Measurements from ENCODE around the gene SLC17A2. TPM values are rescaled to one million over a fixed set of nuclear protein-coding genes. Genes with fewer than 3 reads are reported as not detected.

SLC17A2 gene, protein sequence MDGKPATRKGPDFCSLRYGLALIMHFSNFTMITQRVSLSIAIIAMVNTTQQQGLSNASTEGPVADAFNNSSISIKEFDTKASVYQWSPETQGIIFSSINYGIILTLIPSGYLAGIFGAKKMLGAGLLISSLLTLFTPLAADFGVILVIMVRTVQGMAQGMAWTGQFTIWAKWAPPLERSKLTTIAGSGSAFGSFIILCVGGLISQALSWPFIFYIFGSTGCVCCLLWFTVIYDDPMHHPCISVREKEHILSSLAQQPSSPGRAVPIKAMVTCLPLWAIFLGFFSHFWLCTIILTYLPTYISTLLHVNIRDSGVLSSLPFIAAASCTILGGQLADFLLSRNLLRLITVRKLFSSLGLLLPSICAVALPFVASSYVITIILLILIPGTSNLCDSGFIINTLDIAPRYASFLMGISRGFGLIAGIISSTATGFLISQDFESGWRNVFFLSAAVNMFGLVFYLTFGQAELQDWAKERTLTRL
- not detected in 2 replicates for total RNA-seq
- long read RNA-seq = 0 reads

DNA sequence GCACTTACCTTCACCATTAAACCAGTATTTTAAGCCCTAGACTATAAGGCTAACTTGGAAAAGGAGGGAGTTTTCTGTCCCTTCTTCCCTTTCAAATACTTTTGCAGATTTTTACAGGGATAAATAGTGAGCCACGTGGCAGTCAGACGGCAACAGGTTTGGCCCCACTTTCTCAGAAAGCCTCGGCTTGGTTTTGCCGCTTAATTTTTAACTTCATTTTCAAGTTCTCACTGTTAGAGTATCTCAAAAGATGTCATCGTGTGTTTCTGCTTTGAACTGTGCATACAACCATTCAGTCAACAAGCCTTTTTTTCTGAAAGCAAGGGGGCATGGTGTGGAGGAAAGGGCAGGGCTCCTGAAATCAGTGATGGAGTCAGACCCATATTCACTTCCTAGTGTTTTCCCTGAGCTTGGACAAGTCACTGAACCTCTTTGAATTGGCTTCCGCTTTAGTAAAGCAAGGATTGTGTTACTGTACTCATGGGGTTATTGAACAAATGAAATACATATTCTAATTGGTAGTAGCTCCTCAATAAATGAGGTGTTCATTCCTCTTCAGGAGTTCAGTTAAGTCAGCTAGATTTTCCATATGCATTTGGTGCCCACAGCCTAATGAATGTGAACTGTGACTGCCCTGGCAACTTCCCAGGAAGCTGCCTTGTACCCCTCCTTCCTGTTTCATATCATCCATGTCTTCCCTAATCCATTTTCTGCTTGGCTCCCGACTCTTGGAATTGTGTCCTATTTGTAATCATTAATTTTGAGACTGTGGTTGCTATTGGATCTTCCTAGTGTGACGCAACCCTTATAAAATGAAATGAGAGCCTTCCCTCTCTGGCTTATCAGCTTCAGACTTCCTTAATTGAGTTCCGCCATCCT lies at the start of gene SLC17A2:
Gene SLC17A2 (minus strand): TSS at position 160 of the 879 bp plus-strand sequence. CDS start 4,895 bp downstream, outside the sequence.
- Mint-ChIP-seq H3K36me3 (ENCODE audit: insufficient read depth) (no peaks in the 10 kb centered on the region), H3K4me3 (ENCODE audit: low read depth) (no peak within 1 kb of the TSS), H3K9me3 (ENCODE audit: low read depth) (no peaks in the 10 kb centered on the region), H3K27ac (no peak within 1 kb of the TSS), H3K27me3 (peaks cover 9% of the 10 kb centered on the region), H3K4me1 (ENCODE audit: low read depth) (peaks cover 19% of the 10 kb centered on the region)
- no peak for DNase-seq (ENCODE audit: low spot score, unreplicated experiment)
- no peak for TF ChIP-seq CTCF (IDR thresholded peaks at IDR 0.05; ENCODE audit: unreplicated experiment)

DNA sequence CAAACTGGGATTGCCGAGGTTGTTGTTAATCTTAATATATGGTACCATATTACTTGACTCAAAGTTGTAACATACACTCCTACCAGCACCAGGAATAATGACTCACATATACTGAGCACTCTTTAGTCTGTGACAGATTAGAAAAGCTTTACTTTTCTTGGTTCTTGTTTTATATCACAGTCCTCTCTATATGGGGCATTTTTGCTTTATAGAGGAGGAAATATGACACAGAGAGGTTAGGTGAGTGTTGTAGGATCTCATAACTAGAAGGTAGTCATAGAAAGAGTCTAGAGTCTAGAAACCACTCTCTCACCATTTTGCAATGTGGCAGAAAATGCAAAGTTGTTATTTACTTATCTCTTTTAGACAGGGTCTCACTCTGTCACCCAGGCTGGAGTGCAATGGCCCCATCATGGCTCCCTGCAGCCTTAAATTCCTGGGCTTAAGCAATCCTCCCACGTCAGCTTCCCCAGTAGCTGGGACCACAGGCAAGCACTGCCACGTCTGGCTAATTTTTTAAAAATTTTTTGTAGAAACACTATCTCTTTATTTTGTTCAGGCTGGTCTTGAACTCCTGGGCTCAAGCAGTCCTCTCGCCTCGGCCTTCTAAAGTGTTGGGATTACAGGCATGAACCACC lies 45.6 kb upstream of the SLC17A2 start:
- no peak for DNase-seq (ENCODE audit: low spot score, unreplicated experiment)
- Mint-ChIP-seq H3K27ac (no peak overlapping the region), H3K36me3 (ENCODE audit: insufficient read depth) (peaks cover 10% of the 10 kb centered on the region), H3K4me3 (ENCODE audit: low read depth) (no peak overlapping the region), H3K27me3 (no peaks in the 10 kb centered on the region), H3K9me3 (ENCODE audit: low read depth) (no peaks in the 10 kb centered on the region), H3K4me1 (ENCODE audit: low read depth) (peaks cover 18% of the 10 kb centered on the region)
- TF ChIP-seq CTCF (IDR thresholded peaks at IDR 0.05; ENCODE audit: unreplicated experiment) = no peak

DNA sequence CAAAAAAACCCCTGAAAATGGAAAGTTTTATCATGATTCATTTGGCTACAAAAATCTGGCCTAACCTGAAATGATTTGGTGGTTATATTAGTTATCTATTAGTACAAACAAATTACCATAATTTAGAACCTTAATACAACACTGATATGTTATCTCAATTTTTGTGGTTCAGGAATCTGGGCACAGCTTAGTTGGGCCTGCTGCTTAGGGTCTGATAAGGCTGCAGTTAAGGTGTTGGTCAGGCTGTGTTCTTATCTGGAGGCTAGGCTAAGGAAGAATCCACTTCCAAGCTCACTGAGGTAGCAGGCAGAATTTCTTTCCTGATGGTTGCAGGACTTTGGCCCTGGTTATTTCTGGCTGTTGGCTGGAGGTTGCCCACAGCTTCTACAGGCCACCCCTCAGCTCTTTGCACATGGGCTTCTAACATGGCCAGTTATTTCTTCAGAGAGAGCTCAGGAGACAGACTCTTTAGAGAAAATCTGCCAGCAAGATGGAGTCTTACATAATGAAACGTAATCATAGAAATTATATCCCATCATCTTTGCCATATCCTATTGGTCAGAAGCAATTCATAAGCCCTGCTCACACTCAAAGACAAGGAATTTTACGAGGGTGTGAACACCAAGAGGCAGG lies 43.5 kb upstream of the SLC17A2 start:
- Mint-ChIP-seq H3K36me3 (ENCODE audit: insufficient read depth) (peaks cover 18% of the 10 kb centered on the region), H3K27me3 (no peaks in the 10 kb centered on the region), H3K4me3 (ENCODE audit: low read depth) (no peak overlapping the region), H3K27ac (no peak overlapping the region), H3K4me1 (ENCODE audit: low read depth) (peaks cover 18% of the 10 kb centered on the region), H3K9me3 (ENCODE audit: low read depth) (no peaks in the 10 kb centered on the region)
- DNase-seq (ENCODE audit: low spot score, unreplicated experiment) = no peak
- no peak for TF ChIP-seq CTCF (IDR thresholded peaks at IDR 0.05; ENCODE audit: unreplicated experiment)

DNA sequence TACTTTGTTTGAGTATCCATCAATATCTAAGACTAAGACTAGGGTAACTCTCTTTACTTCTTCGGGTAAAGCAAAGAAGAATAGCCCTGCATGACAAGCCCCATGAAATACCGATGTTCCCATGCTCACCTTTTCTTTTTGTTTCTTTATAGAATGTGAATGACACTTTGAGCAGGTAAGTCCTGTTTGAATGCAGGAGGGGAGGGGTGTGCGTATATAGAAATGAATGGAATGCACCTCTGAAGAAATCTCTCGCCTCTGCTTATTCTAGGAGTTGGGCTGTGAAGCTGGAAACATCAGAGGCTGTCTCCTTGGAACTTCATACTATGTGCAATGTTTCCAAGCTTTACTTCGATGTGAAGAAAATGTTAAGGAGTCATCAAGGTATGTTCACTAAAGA lies 42.4 kb upstream of the SLC17A2 start:
- no peak overlapping the region for H3K4me3 Mint-ChIP-seq (ENCODE audit: low read depth)
- DNase-seq (ENCODE audit: low spot score, unreplicated experiment) = no peak
- no peaks in the 10 kb centered on the region for H3K9me3 Mint-ChIP-seq (ENCODE audit: low read depth)
- peak overlapping the region; percentile 49 for H3K27ac Mint-ChIP-seq
- peaks cover 18% of the 10 kb centered on the region for H3K4me1 Mint-ChIP-seq (ENCODE audit: low read depth)
- TF ChIP-seq CTCF (IDR thresholded peaks at IDR 0.05; ENCODE audit: unreplicated experiment) = no peak
- peaks cover 23% of the 10 kb centered on the region for H3K36me3 Mint-ChIP-seq (ENCODE audit: insufficient read depth)
- H3K27me3 Mint-ChIP-seq = no peaks in the 10 kb centered on the region

All from progenitor cell of endocrine pancreas (in vitro differentiated cells).